ENCODE results near the gene RAB8B.

The RAB8B gene

GRCh38 chr15:63151665-63152064, 37.7 kb upstream of the RAB8B start:
- Histone ChIP-seq H3K4me3 (ENCODE audit: low read depth, low read length) (no peak overlapping the region), H3K27ac (no peak overlapping the region), H3K9me3 (ENCODE audit: control insufficient read depth, low read length) (no peaks in the 10 kb centered on the region), H3K79me2 (no peaks in the 10 kb centered on the region), H2AFZ (no peak overlapping the region), H3K4me2 (ENCODE audit: low read length) (no peak overlapping the region), H3K4me1 (no peaks in the 10 kb centered on the region), H3K9ac (no peak overlapping the region), H3K27me3 (ENCODE audit: control insufficient read depth, insufficient read depth, low read length) (no peaks in the 10 kb centered on the region), H3K36me3 (ENCODE audit: control insufficient read depth, insufficient read depth, low read length) (no peaks in the 10 kb centered on the region)
- no peak for TF ChIP-seq CTCF (IDR thresholded peaks at IDR 0.05)

- no peak overlapping the region for H3K4me3 ChIP-seq (ENCODE audit: low read depth, low read length)
- no peaks in the 10 kb centered on the region for H3K79me2 ChIP-seq
- no peak overlapping the region for H2AFZ ChIP-seq
- TF ChIP-seq CTCF (IDR thresholded peaks at IDR 0.05) = no peak
- no peak overlapping the region for H3K9ac ChIP-seq
- H3K27me3 ChIP-seq (ENCODE audit: control insufficient read depth, insufficient read depth, low read length) = no peaks in the 10 kb centered on the region
- no peaks in the 10 kb centered on the region for H3K9me3 ChIP-seq (ENCODE audit: control insufficient read depth, low read length)
- H3K4me1 ChIP-seq = no peaks in the 10 kb centered on the region
- H3K27ac ChIP-seq = no peak overlapping the region
- H3K4me2 ChIP-seq (ENCODE audit: low read length) = no peak overlapping the region
- no peaks in the 10 kb centered on the region for H3K36me3 ChIP-seq (ENCODE audit: control insufficient read depth, insufficient read depth, low read length)
These were observed 33.9 kb upstream of the RAB8B start for GRCh38 chr15:63155486-63155885.

GRCh38 chr15:63156086-63156710, 33.2 kb upstream of the RAB8B start:
- peak overlapping the region; percentile 85 for H2AFZ ChIP-seq
- peak overlapping the region; percentile 58 for H3K4me2 ChIP-seq (ENCODE audit: low read length)
- TF ChIP-seq CTCF (IDR thresholded peaks at IDR 0.05) = no peak
- no peaks in the 10 kb centered on the region for H3K9me3 ChIP-seq (ENCODE audit: control insufficient read depth, low read length)
- no peaks in the 10 kb centered on the region for H3K36me3 ChIP-seq (ENCODE audit: control insufficient read depth, insufficient read depth, low read length)
- H3K27ac ChIP-seq = peak overlapping the region; percentile 89
- H3K27me3 ChIP-seq (ENCODE audit: control insufficient read depth, insufficient read depth, low read length) = no peaks in the 10 kb centered on the region
- no peaks in the 10 kb centered on the region for H3K4me1 ChIP-seq
- no peaks in the 10 kb centered on the region for H3K79me2 ChIP-seq
- H3K9ac ChIP-seq = no peak overlapping the region
- peak overlapping the region; percentile 96 for H3K4me3 ChIP-seq (ENCODE audit: low read depth, low read length)

GRCh38 chr15:63156755-63157117, 32.7 kb upstream of the RAB8B start:
- H3K79me2 ChIP-seq = no peaks in the 10 kb centered on the region
- H3K9me3 ChIP-seq (ENCODE audit: control insufficient read depth, low read length) = no peaks in the 10 kb centered on the region
- H3K36me3 ChIP-seq (ENCODE audit: control insufficient read depth, insufficient read depth, low read length) = no peaks in the 10 kb centered on the region
- H2AFZ ChIP-seq = peak overlapping the region; percentile 85
- no peaks in the 10 kb centered on the region for H3K4me1 ChIP-seq
- H3K4me3 ChIP-seq (ENCODE audit: low read depth, low read length) = peak overlapping the region; percentile 96
- no peaks in the 10 kb centered on the region for H3K27me3 ChIP-seq (ENCODE audit: control insufficient read depth, insufficient read depth, low read length)
- H3K4me2 ChIP-seq (ENCODE audit: low read length) = peak overlapping the region; percentile 58
- TF ChIP-seq CTCF (IDR thresholded peaks at IDR 0.05) = no peak
- H3K27ac ChIP-seq = peak overlapping the region; percentile 89
- H3K9ac ChIP-seq = no peak overlapping the region
